IPS DF 19.7 (cell line): ENCODE data around the gene CTIF.
"Not testable (repeated sequence)": the region's sequence is repeated elsewhere in the genome, so short reads cannot be mapped to it uniquely, and the experiment has no call there.

ENCODE experiments used
- DNase-seq: peaks from one replicate; pipeline ENCODE4 v3.0.0-alpha.2; 2013; ENCODE audit warnings: low read depth, low spot score

CTIF gene

GRCh38 chr18:48538531-48539405 is at the start of gene CTIF:
CTIF (plus strand) TSS chr18:48539031; CDS start chr18:48619566, 80,535 bp downstream.
- peak; percentile 94 for DNase-seq

GRCh38 chr18:48490641-48491293 is 48.1 kb upstream of the CTIF start:
- no peak for DNase-seq

GRCh38 chr18:48492880-48493279 is 46.0 kb upstream of the CTIF start:
- DNase-seq: no peak

DNA sequence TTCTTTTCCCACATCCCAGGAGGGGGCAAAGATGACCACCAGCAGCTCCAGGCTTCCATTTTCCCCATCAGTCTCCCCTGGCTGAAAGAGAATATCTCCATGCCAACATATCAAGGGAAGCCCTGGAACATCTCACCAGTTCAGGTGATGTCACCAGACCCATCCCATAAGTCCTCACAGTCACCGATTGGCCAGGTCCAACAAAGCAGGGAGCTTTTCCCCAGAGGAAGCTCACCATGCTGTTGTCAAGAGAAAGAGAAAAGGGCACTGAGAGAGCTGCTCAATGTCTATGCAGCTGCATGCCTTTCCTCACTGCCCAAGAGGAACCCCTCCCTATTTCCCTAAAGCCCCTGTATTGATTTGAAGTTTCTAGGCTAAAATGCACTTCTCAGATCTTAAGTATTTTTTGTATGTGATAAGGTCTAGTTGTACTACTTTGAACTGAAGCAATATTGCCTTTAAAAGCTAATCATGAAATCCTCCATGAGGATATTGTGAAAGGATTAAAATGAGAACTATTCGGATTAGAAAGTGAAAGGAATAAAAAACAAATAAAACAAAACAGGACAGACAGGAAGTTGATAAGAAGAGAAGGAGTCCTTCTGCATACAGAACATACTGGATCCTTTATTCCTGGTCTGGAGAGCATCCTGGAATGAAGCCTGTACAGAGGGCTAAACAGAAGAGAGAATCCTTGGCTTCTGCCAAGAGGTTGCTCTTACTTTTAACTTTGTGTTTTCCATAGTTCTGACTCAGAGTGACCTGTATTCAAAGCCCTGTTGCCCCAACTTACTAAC is 45.2 kb upstream of the CTIF start:
- DNase-seq: no peak

DNA sequence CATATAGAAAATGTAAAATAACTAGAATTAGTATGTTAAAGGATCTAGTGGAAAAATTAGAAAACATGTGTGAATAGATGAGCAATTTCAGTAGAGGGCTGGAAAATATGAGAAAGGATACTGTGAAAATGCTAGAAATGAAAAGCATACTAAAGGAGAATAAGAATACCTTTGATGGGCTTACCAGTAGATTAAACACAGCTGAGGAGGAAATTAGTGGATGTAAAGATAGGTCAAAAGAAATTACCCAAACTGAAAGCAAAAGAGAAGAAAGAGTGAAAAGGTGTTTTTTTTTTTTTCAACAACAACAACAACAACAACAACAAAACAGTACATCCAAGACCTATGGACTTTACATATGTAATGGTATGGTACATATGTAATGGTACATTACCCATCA is 41.0 kb upstream of the CTIF start:
- DNase-seq: no peak

GRCh38 chr18:48500517-48500916 is 38.3 kb upstream of the CTIF start:
- no peak for DNase-seq

DNA sequence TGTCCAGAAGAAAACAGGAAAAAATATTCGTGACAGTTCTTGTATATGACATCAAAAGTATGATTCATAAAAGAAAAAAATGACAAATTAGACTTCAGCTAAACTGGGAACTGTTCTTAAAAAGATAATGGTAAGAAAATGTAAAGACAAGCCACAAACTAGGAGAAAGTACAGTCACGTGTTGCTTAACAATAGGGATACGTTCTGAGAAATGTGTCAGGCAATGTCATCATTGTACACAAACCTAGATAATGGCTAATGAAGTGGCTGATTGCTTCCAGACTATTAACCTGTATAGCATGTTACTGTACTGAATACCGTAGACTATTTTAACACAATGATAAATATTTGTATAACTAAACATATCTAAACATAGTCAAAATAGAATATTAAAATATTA is 35.9 kb upstream of the CTIF start:
- DNase-seq: no peak

- no peak for DNase-seq
These were observed 34.0 kb upstream of the CTIF start for GRCh38 chr18:48504819-48505218.

DNA sequence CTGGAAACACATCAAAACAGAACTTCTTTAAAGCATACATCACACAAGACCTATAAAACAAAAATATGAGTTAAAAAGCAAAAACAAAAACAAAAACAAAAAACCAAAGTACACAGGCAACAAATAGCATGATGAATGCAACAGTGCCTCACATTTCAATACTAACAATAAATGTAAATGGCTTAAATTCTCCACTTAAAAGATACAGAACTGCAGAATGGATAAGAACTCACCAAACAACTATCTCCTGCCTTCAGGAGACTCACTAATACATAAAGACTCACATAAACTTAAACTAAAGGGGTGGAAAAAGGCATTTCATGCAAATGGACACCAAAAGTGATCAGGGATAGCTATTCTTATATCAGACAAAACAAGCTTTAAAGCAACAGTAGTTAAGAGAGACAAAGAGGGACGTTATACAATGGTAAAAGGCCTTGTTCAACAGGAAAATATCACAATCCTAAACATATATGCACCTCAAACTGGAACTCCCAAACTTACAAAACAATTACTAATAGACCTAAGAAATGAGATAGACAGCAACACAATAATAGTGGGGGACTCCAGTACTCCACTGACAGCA is 31.8 kb upstream of the CTIF start:
- DNase-seq: not testable (repeated sequence)

GRCh38 chr18:48512498-48512897 is 26.3 kb upstream of the CTIF start:
- not testable (repeated sequence) for DNase-seq

DNA sequence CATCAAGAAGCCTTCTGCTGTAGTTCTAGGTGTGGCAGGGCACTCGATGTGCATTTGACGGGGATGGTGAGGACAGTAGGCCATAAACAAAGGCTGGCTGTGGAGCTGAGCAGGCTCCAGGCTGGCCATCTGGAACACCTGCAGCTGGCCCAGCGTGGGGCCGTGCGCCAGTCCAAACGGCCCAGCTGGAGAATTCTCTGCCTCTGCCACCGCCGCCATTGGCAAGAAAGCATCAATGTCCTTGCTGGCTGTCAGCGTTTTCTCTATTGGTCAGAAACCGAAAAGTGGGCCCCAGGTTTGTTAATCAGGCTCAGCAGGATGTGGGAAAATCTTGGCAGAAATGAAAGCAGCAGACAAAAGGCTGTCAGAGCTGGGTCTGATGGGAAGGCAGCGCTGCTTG is 24.0 kb upstream of the CTIF start:
- DNase-seq: no peak

DNA sequence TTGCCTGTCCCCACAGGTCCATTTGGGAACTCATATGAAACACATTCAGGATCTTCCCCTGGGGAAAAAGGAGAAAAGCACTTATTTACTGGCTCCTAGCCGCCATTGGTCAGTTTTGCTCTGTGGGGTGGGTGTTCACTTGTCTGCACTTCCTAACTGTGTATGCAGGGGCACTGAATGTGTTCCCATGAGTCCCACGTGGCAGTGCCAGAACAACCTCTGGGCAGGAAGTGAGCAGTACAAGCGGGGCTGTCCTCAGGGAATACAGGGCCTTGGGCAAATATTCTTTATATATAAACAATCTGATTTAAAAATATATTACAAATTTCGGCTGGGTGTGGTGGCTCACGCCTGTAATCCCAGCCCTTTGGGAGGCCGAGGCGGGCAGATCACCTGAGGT is 21.8 kb upstream of the CTIF start:
- no peak for DNase-seq

GRCh38 chr18:48519431-48520100 is 19.3 kb upstream of the CTIF start:
- DNase-seq: no peak

- DNase-seq: no peak
These were observed 17.1 kb upstream of the CTIF start for GRCh38 chr18:48521723-48522122.

- no peak for DNase-seq
These were observed 13.2 kb upstream of the CTIF start for GRCh38 chr18:48525671-48526070.

DNA sequence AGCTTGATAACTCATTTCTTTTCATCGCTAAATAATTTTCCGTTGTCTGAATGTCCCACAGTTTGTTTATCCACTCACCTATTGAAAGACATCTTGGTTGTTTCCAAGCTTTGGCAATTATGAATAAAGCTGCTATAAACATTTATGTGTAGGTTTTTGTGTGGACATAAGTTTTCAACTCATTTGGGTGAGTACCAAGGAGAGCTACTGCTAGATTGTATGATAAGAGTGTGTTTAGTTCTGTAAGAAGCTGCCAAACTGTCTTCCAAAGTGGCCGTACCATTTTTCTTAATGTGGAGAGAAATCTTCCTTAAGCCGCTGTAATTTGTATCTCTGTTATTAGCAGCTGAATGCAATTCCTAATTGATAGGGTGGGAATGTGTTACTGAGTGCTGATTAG is 11.4 kb upstream of the CTIF start:
- DNase-seq: no peak

DNA sequence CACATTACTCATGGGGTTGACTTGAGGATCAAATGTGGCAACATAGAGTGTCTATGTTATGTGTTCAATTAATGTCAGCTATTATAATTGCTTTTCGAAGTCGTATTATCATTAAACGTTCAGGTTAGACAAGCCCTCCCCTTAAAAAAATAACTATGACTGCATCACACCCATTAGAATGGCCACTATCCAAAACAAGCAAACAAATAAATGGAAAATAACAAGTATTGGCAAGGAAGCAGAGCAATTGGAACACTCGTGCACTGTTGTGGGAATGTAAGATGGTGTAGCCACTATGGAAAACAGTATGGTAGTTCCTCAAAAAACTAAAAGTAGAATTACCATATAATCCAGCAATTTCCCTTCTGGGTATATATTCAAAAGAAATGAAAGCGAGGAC is 10.0 kb upstream of the CTIF start:
- no peak for DNase-seq

DNA sequence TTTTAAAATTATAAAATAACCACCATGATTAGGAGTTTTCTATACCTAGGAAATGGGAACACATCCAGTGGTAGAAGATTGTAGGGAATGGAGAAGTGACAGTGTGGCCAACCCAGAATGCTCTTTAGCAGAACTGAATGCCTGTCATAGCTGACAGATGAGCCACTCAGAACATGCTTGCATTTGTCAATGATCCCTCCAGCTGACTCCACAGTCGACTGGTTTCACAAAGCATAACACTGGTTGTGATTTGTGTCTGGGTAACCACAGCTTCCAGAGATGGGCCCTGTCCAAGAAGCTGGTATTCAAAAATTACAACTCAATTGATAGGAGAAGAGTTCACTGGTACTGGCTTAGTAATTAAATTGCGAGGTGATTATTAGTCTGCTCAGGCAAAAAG is 9.0 kb upstream of the CTIF start:
- no peak for DNase-seq

GRCh38 chr18:48530399-48531081 is 8.3 kb upstream of the CTIF start:
- DNase-seq: no peak

DNA sequence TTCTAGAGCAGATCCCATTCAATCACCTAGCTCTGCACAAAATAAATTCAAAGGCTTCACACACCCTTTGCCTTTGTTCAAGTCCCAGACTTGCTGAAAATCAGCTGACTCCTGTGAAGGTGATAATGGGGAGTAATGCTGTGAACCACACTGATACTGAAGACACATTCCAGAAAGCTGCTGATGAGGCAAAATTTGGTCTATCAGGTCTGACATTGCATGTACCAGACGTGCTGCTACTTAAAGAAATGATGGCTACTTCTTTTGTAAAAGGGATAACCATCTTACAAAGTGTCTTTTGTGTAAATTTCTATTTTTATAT is 7.8 kb upstream of the CTIF start:
- DNase-seq: no peak

GRCh38 chr18:48531908-48532307 is 6.9 kb upstream of the CTIF start:
- no peak for DNase-seq
